Measurements from ENCODE around the gene RPS10.

DNA sequence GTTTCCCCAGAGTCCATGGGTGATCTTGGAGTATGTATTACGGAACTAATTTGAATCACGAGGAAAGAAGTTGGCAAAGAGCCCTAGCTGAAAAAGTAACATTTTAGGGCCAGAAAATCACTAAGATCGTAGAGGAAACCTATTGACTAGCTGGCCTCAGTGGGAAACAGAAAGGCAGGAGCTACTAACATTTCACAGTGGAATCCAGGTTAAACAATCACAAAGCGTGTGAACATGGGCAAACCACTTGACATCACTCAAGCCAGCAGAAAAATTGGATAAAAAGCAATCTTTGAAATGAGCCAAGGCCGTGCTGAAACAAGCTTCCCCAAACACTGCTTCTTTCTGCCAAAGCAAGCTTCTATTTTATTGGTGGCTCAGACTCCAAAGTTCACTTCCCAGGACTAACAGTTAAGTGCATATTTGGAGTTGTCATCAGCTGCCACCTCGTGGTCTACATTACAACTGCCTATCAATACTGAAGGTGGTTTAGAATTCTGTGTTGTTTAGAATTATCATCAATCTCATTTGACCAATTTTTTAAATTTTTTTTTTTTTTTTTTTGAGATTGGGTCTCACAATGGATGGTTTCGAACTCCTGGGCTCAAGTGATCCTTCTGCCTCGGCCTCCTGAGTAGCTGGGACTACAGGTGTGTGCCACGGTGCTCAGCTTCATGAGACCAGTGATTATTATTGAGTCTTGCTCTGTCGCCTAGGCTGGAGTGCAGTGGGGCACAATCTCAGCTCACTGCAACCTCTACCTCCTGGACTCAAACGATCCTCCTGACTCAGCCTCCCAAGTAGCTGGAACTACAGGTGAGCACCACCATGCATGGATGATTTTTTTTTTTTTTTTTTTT is 10.6 kb downstream of the RPS10 start:
- TF ChIP-seq CTCF (IDR thresholded peaks at IDR 0.05), result peak in 5 of 6 experiments; percentile 25 to 97 (median 88)
- no peak for TF ChIP-seq POLR2A (IDR thresholded peaks at IDR 0.05)
